ENCODE results near the gene KIF1C.

Gene KIF1C

DNA sequence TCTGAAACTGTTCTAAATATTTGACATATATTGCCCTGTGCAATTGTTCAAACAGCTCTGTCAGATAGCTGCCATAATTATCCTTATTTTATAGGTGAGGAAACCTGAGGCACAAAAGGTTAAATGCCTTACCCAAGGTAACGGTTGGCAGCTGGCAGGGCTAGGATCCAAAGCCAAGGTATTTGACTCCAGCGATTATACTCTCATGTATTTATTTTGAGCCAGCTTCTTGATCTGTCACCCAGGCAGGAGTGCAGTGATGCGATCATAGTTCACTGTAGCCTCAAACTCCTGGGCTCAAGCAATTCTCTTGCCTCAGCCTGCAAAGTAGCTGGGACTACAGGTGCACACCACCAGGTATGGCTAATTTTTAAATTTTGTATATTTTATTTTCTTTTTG, 39.6 kb upstream of the KIF1C start:
- Histone ChIP-seq H3K27me3 (ENCODE audit: control insufficient read depth, insufficient read depth, low read length) (no peaks in the 10 kb centered on the region), H3K9ac (ENCODE audit: low read length) (no peak overlapping the region), H3K4me3 (ENCODE audit: low read length) (no peak overlapping the region), H3K4me1 (ENCODE audit: control insufficient read depth, low read depth, low read length) (peaks cover 8% of the 10 kb centered on the region), H3K27ac (ENCODE audit: low read length) (no peak overlapping the region), H3K36me3 (ENCODE audit: control insufficient read depth, low read depth, low read length) (peaks cover 8% of the 10 kb centered on the region), H3K9me3 (ENCODE audit: control insufficient read depth, low read depth, low read length) (no peaks in the 10 kb centered on the region)

DNA sequence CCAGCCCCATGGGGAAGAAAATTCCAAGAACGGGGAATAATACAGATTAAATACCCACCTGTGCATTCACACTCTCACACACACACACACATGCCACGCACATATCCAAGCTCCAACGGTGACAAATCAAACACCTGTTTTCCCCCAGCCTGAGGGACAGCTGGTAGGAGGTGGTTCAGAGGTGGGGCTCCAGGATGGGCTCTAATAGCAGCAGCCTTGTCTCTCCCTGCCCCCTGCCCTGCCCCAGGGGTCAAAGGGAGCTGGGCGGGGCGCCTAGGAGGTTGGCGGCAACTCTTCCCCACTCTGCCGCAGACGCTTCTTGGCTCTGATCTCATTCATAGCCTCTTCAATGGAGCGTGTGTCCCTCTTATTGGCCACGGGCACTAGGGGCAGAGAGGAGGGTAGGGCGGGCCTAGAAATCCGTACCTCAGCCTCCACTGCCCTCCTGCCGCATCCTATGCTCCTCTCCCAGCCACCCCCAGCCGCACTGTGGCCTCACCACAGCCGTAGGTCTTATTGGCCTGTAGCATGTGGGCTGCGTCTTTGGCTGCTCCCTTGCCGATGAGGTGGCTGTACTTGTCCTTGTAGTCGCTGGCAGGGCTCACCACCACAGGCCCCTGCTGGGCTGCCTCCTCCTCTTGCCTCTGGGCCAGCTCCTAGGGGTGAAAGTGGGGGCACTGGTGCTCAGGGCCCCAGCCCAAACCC, 38.3 kb upstream of the KIF1C start:
- H3K27ac ChIP-seq (ENCODE audit: low read length), result no peak overlapping the region
- H3K27me3 ChIP-seq (ENCODE audit: control insufficient read depth, insufficient read depth, low read length), result no peaks in the 10 kb centered on the region

DNA sequence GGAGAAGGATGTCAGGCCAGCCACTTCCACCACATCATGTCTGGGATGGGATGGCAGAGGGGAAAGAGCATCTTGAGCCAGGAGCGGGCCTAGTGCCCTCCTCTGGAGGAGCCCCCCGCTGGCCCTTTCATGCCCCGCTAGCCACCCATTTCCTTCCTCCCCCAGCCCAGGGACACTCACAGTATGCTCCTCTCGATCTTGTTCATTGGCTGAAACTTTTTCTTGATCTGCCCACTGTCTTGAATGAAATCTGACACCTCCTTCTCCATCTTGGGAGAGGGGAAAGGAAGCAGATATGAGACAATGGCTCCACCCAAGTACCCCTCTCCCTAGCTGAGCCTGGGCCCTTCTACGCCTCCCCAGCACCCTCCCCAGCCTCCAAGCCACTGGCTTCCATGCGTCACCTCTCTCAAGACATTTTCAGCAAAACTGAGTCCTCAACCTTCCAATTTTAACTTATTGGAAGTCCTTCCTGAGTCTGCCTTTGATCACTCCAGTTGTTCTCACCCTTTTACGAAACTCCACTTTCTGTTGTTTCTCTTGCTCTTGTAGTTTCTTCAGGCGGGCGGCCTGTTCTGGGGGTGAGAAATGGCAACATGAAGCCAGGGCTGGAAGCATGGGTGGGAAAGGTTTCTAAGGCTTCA, 37.3 kb upstream of the KIF1C start:
- H3K36me3 ChIP-seq (ENCODE audit: control insufficient read depth, low read depth, low read length), result peaks cover 8% of the 10 kb centered on the region
- no peaks in the 10 kb centered on the region for H3K9me3 ChIP-seq (ENCODE audit: control insufficient read depth, low read depth, low read length)
- H3K4me1 ChIP-seq (ENCODE audit: control insufficient read depth, low read depth, low read length), result peaks cover 8% of the 10 kb centered on the region
- no peak overlapping the region for H3K4me3 ChIP-seq (ENCODE audit: low read length)
- no peaks in the 10 kb centered on the region for H3K27me3 ChIP-seq (ENCODE audit: control insufficient read depth, insufficient read depth, low read length)
- no peak overlapping the region for H3K9ac ChIP-seq (ENCODE audit: low read length)
- no peak overlapping the region for H3K27ac ChIP-seq (ENCODE audit: low read length)

More for the DNA sequence above, 38.3 kb upstream of the KIF1C start:
- peaks cover 8% of the 10 kb centered on the region for H3K4me1 ChIP-seq (ENCODE audit: control insufficient read depth, low read depth, low read length)
- H3K36me3 ChIP-seq (ENCODE audit: control insufficient read depth, low read depth, low read length), result peaks cover 8% of the 10 kb centered on the region
- H3K9me3 ChIP-seq (ENCODE audit: control insufficient read depth, low read depth, low read length), result no peaks in the 10 kb centered on the region
- H3K4me3 ChIP-seq (ENCODE audit: low read length), result no peak overlapping the region
- no peak overlapping the region for H3K9ac ChIP-seq (ENCODE audit: low read length)

DNA sequence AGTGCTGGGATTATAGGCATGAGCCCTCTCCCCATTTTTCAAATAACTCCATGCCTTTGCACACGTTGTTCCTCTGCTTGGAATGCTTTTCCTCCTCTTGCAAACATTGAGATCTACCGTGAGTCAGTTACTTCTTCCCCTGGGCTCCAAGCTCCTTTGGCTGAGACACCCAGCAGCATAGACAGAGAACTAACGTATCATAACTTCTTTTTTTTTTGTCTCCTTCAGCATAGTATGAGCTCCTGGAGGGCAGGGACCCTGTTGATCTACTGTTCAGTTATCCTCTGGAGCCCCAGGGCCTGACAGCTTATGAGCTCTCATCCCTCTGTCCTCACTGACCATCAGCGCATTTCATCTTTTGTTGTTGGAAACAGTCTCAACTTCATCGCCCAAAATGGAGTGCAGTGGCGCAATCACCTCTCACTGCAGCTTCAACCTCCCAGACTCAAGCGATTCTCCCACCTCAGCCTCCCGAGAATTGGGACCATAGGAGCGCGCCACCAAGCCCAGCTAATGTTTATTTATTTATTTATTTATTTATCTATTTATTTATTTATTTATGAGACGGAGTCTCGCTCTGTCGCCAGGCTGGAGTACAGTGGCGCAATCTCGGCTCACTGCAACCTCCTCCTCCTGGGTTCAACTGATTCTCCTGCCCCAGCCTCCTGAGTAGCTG, 32.3 kb upstream of the KIF1C start:
- H3K4me3 ChIP-seq (ENCODE audit: low read length), result no peak overlapping the region
- peaks cover 13% of the 10 kb centered on the region for H3K4me1 ChIP-seq (ENCODE audit: control insufficient read depth, low read depth, low read length)
- no peaks in the 10 kb centered on the region for H3K9me3 ChIP-seq (ENCODE audit: control insufficient read depth, low read depth, low read length)
- no peak overlapping the region for H3K27ac ChIP-seq (ENCODE audit: low read length)
- H3K9ac ChIP-seq (ENCODE audit: low read length), result no peak overlapping the region
- no peaks in the 10 kb centered on the region for H3K36me3 ChIP-seq (ENCODE audit: control insufficient read depth, low read depth, low read length)
- H3K27me3 ChIP-seq (ENCODE audit: control insufficient read depth, insufficient read depth, low read length), result no peaks in the 10 kb centered on the region

DNA sequence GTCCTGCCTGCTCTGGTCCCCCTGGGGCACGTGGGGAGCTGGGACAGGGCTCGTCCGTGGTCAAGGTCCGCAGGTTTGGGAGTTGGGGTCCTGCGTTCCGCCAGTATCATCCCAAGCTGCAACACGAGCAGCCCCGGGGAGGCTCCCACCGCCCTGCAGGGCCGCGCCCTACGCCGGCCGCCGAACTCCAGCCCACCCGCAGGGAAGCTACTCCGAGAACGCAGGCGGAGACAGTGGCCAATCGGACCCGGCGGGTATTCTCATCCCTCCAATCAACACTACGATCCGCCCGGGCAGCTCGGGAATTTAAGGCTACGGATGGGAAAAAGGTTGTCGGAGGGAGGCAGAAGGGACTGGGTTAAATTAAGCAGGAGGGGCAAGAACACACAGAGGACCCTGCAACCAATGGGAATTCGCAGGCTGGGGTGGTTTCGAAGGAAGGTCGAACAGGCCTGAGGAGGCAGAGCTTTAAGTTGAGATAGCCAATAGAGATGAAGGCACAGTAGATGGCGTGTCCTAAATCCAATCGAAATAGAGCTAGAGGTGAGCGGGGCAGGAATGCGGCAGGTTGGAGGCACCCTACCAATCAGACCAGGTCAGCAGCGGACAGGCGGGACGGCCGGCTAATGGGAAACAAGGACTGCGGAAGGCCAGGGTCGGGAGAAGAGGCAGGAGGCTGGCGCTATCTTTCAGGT, 30.8 kb upstream of the KIF1C start:
- peaks cover 4% of the 10 kb centered on the region for H3K36me3 ChIP-seq (ENCODE audit: control insufficient read depth, low read depth, low read length)
- H3K9ac ChIP-seq (ENCODE audit: low read length), result peak overlapping the region; percentile 91
- H3K27ac ChIP-seq (ENCODE audit: low read length), result peak overlapping the region; percentile 89
- peak overlapping the region; percentile 92 for H3K4me3 ChIP-seq (ENCODE audit: low read length)
- H3K4me1 ChIP-seq (ENCODE audit: control insufficient read depth, low read depth, low read length), result peaks cover 13% of the 10 kb centered on the region
- H3K9me3 ChIP-seq (ENCODE audit: control insufficient read depth, low read depth, low read length), result no peaks in the 10 kb centered on the region
- H3K27me3 ChIP-seq (ENCODE audit: control insufficient read depth, insufficient read depth, low read length), result peaks cover 4% of the 10 kb centered on the region

DNA sequence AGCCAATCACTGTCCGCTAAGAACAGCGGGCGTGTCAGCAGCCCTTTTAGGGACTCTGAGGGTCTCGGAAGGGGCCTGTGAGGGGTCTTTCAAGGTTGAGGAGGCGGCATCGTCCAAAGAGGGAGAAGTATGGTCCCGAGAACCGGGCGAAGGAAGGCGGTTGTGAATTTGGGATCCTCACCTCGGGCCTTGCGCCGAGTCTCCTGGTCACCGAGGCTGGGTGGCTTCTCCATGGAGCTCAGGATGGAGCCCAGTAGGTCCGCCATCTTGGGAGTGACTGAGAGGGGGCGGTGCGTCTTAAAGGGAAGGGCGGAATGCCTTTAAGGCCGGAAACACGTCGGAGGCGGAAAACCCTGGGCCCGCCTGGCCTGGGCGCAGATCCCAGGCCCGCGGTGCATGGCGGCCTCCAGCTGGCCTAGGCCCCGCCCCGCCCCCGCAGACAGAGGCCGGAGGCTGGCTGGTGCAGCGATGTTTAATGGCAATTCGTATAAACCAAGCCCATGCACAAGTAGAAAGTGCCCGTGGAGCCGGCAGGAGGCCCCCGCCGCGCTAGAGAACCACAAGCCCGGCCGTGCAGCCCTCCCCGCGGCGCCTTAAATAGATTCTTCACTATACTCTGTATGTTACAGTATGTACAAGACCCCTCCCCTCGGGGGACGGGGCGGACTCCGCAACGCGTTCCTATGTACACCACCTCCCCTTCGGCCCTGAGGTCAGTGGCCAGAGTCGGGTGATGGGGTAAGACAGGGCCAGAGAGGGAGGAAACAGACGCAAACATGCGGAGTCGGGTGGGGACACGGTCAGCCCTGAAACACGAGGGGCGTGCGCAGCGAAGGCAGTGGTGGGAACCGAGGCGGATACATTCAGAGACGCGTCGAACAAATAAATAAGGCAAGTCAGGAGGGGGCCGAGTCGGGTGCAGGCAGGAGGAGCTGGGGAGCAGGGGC, 29.9 kb upstream of the KIF1C start, which contains the start of gene SPAG7:
TSS of gene SPAG7 (minus strand) at position 279 of the 947 bp plus-strand sequence. CDS start at position 266, 13 bp downstream.
- no peaks in the 10 kb centered on the region for H3K9me3 ChIP-seq (ENCODE audit: control insufficient read depth, low read depth, low read length)

DNA sequence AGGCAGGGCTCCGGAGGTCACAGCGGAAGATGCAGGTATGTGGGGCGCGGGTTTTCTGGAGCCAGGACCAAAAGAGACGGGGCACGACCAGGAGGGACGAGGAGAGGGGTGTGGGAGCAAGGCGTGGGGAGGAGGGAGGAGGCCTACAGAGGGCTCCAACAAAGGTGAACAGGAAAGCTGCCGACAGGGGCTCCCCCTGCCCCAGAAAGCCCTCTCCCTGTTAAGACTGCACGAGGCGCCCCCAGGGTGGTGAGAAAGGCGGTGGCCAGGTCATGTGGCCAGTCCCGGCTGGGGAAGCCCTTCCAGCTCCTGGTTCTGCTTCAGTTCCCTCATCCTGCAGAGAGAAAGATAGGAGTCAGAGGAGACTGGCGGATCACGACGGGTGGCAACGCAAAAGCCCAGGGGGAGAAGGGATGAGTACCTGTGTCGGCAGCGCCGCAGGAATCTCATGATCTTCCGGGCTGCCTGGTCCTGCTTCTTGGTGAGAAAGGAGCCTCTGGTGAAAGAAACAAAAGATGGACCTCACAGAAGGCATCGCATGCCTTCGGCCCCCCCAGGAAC, 29.2 kb upstream of the KIF1C start:
- Histone ChIP-seq H3K27ac (ENCODE audit: low read length) (peak overlapping the region; percentile 81), H3K4me3 (ENCODE audit: low read length) (peak overlapping the region; percentile 92), H3K9me3 (ENCODE audit: control insufficient read depth, low read depth, low read length) (no peaks in the 10 kb centered on the region), H3K4me1 (ENCODE audit: control insufficient read depth, low read depth, low read length) (peaks cover 17% of the 10 kb centered on the region), H3K9ac (ENCODE audit: low read length) (peak overlapping the region; percentile 91), H3K27me3 (ENCODE audit: control insufficient read depth, insufficient read depth, low read length) (peaks cover 18% of the 10 kb centered on the region), H3K36me3 (ENCODE audit: control insufficient read depth, low read depth, low read length) (peaks cover 4% of the 10 kb centered on the region)

More for the DNA sequence above, 29.9 kb upstream of the KIF1C start, which contains the start of gene SPAG7:
- Histone ChIP-seq H3K27ac (ENCODE audit: low read length) (peak within 1 kb of the TSS; percentile 89), H3K4me1 (ENCODE audit: control insufficient read depth, low read depth, low read length) (peaks cover 17% of the 10 kb centered on the region), H3K27me3 (ENCODE audit: control insufficient read depth, insufficient read depth, low read length) (peaks cover 10% of the 10 kb centered on the region), H3K4me3 (ENCODE audit: low read length) (peak within 1 kb of the TSS; percentile 92), H3K36me3 (ENCODE audit: control insufficient read depth, low read depth, low read length) (peaks cover 4% of the 10 kb centered on the region), H3K9ac (ENCODE audit: low read length) (peak within 1 kb of the TSS; percentile 91)

DNA sequence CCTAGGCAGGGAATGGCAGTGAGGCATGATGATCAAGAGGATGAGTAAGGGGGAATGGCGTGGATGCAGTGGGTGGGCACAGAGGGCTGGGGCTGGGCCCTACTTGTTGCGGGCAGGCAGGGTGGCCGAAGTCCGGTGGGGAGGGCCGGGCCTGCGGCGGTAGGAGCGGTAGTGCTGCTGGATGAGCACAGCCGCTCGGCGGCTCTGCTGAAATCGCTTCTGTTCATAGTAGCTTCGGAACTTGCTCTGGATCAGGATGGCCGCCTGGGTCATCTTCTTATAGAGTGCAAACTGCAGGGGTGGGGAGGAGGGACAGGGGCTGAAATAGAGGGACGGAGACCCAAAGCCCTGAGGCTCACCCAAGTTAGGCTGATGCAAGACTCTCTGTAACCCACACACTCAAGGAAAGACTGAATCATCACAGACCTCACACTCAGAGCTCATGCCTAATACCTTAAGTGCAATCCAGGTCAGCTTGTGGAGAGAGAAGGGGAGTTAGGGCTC, 28.7 kb upstream of the KIF1C start:
- Histone ChIP-seq H3K9me3 (ENCODE audit: control insufficient read depth, low read depth, low read length) (no peaks in the 10 kb centered on the region), H3K36me3 (ENCODE audit: control insufficient read depth, low read depth, low read length) (peaks cover 4% of the 10 kb centered on the region), H3K4me1 (ENCODE audit: control insufficient read depth, low read depth, low read length) (peaks cover 17% of the 10 kb centered on the region), H3K4me3 (ENCODE audit: low read length) (peak overlapping the region; percentile 92), H3K27me3 (ENCODE audit: control insufficient read depth, insufficient read depth, low read length) (peaks cover 23% of the 10 kb centered on the region), H3K9ac (ENCODE audit: low read length) (peak overlapping the region; percentile 91), H3K27ac (ENCODE audit: low read length) (peak overlapping the region; percentile 81)

DNA sequence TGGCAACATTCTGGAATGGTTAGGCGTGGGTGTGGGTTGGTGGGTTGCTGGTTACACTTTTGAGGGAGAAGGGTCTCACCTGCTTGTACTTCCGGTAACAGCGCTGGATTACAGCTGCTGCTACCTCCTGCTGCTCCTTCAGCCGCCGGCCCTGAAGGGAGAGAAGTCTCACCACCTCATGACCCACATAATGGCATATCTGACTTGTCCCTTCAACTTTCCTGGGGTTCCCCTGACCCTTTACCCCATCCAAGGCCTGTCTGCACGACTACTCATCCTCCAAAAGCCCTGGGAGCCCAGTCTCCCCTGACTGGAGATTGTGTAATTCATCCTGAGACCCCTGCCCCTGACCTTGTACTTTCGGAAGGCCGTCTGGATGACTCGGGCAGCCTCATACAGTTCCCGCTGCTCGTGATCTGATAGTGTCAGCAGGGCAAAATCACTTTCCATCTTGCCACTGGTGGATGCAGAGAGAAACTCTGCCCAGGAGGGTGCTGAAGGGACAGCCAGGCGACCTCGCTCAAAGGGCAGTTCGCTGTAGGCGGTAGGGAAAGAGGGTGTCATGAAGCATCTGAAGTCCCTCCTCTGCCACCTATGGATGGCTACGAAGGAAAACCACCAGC, 28.1 kb upstream of the KIF1C start:
- H3K9ac ChIP-seq (ENCODE audit: low read length), result peak overlapping the region; percentile 91
- H3K27ac ChIP-seq (ENCODE audit: low read length), result no peak overlapping the region
- peaks cover 17% of the 10 kb centered on the region for H3K4me1 ChIP-seq (ENCODE audit: control insufficient read depth, low read depth, low read length)
- peaks cover 4% of the 10 kb centered on the region for H3K36me3 ChIP-seq (ENCODE audit: control insufficient read depth, low read depth, low read length)
- H3K4me3 ChIP-seq (ENCODE audit: low read length), result peak overlapping the region; percentile 92
- no peaks in the 10 kb centered on the region for H3K9me3 ChIP-seq (ENCODE audit: control insufficient read depth, low read depth, low read length)
- H3K27me3 ChIP-seq (ENCODE audit: control insufficient read depth, insufficient read depth, low read length), result peaks cover 29% of the 10 kb centered on the region

DNA sequence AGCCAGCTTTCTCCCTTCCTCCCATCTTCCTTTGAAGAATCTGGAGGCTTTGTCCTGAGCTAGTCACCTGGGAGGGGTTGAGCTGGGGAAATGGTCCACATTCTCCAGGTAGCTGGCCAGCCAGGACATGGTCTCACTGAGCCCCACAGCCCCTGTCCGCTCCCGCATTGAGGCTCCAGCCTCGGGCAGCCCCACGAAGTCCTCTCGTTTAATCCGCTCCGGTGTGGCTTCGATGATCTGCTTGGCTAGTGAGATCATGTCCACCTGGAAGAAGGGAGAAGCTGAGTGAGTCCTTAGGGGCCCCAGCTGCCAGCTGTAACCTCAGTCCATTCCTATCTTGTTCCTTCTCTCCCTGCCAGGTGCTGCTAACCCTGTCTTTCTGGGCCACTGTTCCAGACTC, 27.5 kb upstream of the KIF1C start:
- Histone ChIP-seq H3K4me3 (ENCODE audit: low read length) (no peak overlapping the region), H3K27ac (ENCODE audit: low read length) (no peak overlapping the region), H3K4me1 (ENCODE audit: control insufficient read depth, low read depth, low read length) (peaks cover 17% of the 10 kb centered on the region), H3K36me3 (ENCODE audit: control insufficient read depth, low read depth, low read length) (peaks cover 4% of the 10 kb centered on the region), H3K9ac (ENCODE audit: low read length) (no peak overlapping the region), H3K9me3 (ENCODE audit: control insufficient read depth, low read depth, low read length) (no peaks in the 10 kb centered on the region), H3K27me3 (ENCODE audit: control insufficient read depth, insufficient read depth, low read length) (peaks cover 35% of the 10 kb centered on the region)
